UCSD-AML1 (cell line): ENCODE results near the gene TYMS.

Source experiments
- DNase-seq: peaks from one replicate; lab custom pipeline; 2025; ENCODE audit not compliant: unreplicated experiment; lab: John Stamatoyannopoulos, UW

Gene TYMS

DNA sequence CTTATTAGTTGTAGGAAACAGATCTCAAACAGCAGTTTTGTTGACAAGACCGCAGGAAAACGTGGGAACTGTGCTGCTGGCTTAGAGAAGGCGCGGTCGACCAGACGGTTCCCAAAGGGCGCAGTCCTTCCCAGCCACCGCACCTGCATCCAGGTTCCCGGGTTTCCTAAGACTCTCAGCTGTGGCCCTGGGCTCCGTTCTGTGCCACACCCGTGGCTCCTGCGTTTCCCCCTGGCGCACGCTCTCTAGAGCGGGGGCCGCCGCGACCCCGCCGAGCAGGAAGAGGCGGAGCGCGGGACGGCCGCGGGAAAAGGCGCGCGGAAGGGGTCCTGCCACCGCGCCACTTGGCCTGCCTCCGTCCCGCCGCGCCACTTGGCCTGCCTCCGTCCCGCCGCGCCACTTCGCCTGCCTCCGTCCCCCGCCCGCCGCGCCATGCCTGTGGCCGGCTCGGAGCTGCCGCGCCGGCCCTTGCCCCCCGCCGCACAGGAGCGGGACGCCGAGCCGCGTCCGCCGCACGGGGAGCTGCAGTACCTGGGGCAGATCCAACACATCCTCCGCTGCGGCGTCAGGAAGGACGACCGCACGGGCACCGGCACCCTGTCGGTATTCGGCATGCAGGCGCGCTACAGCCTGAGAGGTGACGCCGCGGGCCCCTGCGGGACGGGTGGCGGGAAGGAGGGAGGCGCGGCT lies at the start of gene TYMS:
TSS of gene TYMS (plus strand) at position 343 of the 690 bp plus-strand sequence. CDS start at position 433, 90 bp downstream.
- DNase-seq = peak; percentile 76

DNA sequence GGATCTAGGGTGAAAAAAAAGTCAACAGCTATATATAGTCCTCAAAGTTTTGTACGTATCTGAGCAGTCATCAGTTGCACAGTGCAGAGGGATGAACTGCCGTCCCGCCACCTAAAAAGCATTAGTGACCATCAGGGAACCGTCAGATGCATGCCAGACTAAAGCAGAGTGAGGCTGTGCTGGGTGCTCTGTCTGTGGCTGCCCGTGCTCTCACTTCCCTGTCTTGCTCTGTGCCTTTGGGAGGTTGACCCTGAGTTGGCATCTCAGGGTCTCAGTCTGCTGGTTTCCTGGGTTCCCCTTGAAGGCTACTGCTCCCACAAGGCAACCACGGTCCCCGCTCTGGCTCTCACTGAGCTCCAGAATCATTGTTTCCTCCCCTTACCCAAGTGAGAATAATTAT lies 49.5 kb upstream of the TYMS start:
- no peak for DNase-seq

DNA sequence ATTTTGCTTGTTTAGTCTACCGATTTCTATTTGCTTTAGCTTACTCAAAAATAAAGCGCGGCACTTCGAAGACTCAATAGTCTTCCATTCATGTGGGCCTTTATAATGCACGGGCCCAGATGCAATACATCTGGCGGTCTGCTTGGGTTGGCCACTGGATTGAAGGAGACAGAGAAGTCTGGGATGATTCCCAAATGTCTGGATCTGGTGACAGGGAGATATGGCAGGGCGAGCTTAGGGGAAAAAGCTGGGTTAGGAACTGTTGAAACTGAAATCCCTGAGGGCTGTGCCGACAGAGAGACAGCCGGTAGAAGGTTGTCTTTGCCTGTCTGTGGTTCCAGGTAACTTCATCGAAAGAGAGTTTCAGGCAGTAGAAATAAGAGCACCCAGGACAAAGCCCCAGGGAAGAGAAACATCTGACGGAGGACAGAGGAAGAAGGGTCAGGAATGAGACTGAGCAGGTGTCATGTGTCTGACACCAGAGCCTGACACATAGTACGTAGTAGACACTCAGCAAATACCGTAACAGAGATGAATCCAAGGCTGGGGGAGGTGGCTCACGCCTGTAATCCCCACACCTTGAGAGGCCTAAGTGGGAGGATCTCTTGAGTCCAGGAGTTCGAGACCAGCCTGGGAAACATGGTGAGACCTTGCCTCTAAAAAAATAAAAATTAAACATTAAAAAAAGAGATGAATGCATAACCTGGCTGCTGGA lies 47.1 kb upstream of the TYMS start:
- DNase-seq = no peak

DNA sequence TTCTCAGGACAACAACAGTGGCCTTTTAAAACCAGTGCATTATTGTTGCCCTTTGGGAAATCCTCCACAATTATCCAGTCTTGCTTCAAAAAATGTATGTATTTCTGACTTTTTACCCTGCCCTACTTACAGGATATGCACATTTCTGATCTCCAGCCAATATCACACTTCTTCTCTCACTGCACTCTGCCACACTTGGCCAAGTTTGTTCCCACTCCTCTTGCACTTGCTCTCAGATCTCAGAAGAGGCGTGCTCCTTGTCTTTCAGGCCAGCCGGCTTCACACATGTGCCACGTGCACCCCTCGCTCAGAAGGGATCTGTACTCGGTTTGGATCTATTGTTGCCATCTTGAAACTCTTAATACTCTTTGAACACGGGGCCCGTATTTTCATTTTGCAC lies 45.3 kb upstream of the TYMS start:
- no peak for DNase-seq

- DNase-seq = no peak
Measured at GRCh38 chr18:614193-614592, 43.3 kb upstream of the TYMS start.

GRCh38 chr18:615092-615521 lies 42.3 kb upstream of the TYMS start:
- no peak for DNase-seq

DNA sequence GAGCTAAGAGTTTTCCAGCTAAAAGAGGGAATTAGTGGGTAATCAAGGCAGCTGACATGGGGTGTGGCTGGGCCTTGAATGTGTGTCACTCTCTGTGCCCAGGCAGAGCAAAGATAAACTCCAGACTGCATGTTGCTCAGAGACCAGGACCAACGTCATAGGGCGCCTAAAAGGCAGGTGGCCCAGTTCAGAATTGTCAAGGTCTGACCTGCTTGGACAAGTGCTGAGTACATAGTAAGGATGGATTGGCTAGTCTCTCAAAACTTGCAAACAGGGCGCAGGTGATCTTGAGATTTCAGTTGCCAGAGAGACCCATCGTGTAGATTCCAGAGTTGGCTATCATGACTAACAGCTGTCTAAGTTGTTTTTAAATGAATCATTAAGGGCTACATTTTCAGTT lies 41.7 kb upstream of the TYMS start:
- DNase-seq = no peak

GRCh38 chr18:616380-616995 lies 41.0 kb upstream of the TYMS start:
- DNase-seq = no peak

DNA sequence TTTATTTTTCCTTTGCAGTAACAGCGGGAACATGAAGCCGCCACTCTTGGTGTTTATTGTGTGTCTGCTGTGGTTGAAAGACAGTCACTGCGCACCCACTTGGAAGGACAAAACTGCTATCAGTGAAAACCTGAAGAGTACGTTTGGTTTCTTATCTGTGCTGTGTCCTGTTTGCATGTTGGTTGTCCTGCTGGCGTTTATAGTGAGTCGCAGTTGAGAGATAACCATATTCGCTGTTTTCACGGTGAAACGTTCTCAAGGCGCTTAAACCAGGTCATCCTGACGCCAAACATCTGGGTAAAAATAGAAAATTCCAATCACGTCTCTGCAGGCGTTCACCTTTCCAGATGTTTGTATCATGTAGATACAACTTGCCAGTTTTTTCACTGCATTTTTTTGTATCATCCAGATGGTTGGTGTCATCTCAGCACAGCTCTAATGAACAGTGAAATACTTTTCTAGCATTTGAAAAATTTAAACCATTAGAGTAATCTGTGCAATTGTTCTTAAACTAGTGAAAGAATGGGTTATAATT lies 39.4 kb upstream of the TYMS start:
- DNase-seq = no peak

DNA sequence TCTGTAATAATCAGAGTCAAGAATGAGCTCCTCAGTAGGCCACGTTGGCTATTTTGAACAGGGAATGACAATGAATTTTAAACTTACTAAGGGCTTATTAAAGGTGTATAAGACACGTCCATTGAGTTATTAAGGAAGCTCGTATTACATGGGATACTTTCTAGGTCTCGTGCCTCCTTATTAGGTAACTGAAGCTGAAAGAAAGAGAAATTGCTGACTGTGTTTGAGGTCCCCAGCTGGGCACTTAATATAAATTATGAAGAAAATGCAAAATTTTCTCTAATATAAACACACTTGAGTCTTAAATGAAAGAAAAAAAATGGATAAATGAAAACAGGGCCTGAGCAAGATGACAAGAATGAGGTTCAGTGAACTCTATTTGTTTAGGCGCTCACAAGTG lies 38.8 kb upstream of the TYMS start:
- DNase-seq = no peak

DNA sequence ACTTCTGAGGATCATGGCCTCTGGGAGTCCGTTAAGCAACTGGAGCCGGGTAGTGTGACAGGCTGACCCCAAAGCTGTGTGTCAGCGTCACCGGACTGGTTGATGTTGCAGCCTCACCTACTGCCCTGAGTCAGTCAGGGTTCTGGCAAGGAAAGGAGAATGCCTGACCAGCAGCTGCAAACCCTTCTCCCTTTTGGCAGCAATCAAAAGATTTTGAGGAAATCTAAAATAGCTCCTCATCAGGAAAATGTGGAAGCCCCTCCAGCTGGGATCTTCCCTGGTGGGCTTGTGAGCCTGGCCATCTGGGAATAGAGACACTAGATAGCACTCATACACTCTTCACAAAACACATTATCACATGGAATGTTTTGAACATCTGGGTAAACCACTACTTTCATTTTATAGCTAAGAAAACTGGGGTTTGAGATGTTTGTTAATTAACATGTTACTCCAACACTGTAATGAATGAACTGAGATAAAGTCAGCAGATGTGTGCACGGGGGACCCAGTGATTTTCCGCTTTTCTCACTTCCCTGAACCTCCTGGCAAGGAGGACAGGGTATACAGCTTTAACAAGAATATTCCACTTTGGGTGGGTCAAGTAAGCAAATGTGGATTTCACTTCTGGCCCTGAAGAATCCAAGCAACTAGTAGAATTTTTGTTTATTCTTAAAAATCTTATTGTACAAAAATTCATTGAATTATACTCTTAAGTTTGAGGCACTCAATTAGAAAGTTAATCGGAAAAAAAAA lies 36.0 kb upstream of the TYMS start:
- no peak for DNase-seq

DNA sequence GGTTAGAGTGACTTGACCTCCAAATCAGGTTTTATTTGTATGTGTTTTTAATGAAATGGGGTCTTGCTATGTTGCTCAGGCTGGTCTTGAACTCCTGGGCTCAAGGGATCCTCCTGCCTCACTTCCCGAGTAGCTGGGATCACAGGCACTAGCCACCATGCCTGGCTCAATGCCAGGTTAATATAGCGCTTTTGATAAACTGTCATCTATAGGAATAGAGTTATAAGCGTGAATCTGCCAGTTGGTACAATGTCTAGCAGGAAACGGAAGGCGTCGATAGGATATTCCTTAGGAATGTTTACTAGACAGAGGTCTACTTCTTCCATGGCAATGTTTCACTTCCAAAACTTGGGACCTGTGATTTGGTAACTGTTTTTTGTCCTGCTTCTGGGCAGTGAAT lies 35.2 kb upstream of the TYMS start:
- DNase-seq = no peak

GRCh38 chr18:623761-624620 lies 33.5 kb upstream of the TYMS start:
- DNase-seq = peak; percentile 48

DNA sequence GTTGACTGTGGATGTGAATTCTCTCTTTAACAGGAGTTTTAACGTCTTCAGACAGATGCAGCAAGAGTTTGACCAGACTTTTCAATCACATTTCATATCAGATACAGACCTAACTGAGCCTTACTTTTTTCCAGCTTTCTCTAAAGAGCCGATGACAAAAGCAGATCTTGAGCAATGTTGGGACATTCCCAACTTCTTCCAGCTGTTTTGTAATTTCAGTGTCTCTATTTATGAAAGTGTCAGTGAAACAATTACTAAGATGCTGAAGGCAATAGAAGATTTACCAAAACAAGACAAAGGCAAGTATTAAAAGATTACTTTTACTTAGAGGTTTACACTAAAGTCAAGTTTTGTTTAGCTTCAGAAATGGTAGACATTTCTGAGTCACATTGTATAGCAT lies 30.2 kb upstream of the TYMS start:
- DNase-seq = no peak

- DNase-seq = no peak
Measured at GRCh38 chr18:629269-630150, 27.9 kb upstream of the TYMS start.

DNA sequence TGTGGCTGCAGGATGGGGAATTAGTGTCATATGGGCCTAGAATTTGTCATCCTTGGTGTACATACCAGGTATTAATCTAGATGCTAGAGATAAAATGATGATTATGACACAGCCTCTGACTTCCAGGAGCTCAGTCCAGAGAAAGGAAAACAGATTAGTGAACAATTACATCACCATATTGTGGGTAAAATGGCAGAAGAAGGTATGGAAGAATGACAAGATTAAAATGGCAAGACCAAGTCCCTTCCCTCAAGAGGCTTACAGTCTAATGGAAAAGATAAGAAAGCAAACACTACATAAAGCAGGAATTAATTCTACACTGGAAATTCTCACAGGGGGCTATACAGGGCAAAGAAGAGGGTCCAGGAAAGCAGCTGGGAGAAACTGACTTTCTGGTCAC lies 25.9 kb upstream of the TYMS start:
- no peak for DNase-seq

- no peak for DNase-seq
Measured at GRCh38 chr18:634551-635045, 22.9 kb upstream of the TYMS start.

DNA sequence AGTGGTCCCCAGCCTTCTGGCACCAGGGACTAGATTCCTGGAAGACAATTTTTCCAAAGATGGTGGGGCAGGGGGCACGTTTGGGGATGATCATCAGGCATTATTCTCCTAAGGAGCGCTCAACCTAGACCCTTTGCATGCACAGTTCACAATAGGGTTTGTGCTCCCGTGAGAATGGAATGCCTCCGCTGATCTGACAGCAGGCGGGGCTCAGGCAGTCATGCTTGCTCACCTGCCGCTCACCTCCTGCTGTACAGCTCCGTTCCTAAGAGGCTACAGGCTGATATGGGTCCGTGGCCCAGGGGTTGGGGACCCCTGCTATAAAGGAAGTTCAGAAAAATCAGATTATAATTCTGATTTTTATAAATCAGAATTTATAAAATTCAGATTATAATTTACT lies 22.3 kb upstream of the TYMS start:
- DNase-seq = no peak

- DNase-seq = no peak
Measured at GRCh38 chr18:641224-641623, 16.2 kb upstream of the TYMS start.
